ENCODE data around the gene LRRC23.

GRCh38 chr12:6863033-6863432 is 41.6 kb upstream of the LRRC23 start:
- TF ChIP-seq CTCF (IDR thresholded peaks at IDR 0.05) (no peak), POLR2AphosphoS5 (IDR thresholded peaks at IDR 0.05; ENCODE audit: insufficient read depth in 1 of 2, low read depth in 1 of 2) (no peak)

Measured in vagina (tissue), 2 donors.